ENCODE results near the gene DBX1.

Gene DBX1

DNA sequence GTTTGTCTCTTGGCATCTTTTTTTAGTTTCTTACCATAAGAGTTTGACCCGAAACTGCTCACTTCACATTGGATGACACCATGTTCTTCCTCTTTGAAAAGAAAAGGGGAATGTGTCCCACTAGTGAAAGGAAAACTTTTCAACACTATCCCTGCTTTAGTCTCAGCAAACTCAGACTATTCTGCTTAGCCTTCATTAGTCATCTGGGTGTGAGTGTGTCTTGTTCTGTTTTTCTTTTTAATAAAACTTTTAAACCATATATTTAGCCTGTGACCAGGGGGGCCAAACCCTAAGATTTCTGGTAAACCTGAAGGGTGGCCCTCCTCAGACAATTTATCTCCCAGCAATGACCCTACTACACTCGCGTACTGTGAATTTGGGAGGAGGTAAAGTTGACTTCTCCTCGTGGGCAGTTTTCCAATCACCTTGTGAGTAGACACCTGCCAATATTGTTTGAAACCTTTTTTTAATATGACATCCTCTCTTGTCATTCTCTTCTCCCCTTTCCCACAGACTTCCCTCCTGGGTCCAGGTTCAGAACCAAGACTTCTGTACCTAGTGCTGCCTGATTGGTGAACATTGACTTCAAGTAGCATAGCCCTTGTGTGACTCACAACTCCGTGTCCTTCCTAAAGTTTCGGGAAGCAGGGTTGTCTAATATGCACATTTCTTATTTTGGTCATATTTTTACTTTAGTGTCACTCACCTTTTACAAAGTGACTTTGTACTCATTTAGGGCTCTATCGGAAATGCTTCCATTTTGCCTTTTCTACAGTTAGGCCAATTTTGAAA is 39.9 kb downstream of the DBX1 start:
- DNase-seq (ENCODE audit: low spot score): no peak

DNA sequence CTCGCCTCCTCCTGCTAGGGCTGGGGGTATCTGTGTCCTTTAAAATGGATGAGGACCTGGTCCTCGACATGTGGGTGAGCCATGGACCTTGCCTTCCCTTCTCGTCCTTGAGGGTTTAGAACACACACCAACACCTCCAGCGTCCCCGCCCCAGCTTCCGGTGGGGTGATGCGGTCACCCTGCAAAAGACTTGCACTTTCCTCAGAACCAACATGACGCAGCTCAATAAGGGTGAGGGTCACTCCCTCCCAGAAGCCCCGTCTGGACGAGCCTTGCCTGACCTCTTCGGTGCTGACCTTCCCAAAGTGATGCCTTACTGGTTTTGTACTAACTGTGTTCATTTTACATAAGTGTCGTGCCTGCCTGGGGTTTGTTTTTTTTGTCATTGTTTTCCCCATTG is 41.0 kb downstream of the DBX1 start:
- DNase-seq (ENCODE audit: low spot score): no peak

DNA sequence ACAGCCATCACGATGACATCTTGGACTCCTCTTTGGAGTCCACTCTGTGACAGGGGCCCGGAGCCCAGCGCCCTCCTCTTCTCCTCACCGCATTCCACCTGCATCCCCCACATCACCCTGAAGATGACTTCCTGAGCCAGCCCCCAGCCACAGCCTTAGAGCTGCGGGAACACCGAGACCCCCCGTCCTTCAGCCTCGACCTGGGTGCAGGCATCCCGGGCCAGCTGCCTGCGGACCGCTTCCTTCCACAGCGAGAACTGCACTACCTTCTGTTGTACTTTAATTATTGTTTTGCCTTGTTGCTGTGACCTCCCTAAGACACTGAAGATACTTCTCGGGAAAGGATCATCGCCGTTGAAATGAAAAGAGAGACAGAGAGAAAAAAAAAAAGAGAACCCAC is 42.1 kb downstream of the DBX1 start:
- no peak for DNase-seq (ENCODE audit: low spot score)

DNA sequence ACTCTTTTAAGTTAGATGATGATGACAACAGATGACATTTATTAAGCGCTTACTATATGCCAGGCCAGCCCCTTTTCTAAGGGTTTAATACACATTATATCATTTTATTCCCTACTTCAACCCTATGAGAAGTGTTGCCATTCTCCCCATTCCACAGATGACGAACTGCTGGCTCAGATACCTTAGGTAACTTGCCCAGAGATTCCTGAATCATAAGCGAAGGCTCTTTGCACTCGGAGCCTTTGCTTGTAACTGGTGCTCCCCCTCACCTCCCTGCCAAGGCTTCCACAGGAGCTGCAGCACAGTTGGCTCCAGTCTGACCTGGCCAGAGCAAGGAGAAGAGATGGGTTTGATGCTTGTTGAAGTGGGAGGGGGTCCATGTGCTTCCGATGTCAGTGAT is 43.0 kb downstream of the DBX1 start:
- no peak for DNase-seq (ENCODE audit: low spot score)

DNA sequence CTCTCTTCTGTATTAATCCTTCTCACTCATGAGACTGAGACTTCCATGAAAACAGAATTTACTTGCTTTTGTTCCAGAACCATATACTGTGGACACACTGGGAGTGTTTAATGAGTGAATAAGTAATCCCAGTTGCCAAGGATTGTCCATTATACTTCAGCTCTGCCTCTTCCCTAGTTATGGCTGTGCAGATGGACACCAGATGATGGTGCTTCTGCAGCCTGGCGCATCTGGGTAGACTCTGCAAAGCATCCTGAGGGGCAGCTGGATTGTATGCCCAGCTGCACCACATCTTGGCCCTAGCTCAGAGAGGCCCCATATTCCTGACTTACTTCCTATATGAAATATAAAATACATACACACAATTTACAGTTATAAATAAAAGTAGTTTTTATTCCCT is 43.5 kb downstream of the DBX1 start:
- no peak for DNase-seq (ENCODE audit: low spot score)

DNA sequence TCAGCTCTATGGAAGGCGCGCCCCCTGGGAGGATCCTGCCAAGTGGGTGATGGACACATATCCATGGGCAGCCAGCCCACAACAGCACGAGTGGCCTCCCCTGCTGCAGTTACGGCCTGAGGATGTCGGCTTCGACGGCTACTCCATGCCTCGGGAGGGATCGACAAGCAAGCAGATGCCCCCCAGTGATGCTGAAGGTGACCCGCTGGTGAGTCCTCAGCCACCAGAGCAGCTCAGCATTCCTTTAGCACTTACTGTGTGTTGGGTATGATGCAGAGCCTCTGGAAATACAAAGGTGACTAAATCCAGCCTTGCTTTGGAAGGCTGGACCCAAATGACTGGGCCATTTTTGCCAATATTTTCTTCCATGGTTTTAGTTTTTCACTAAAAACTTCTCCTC is 45.7 kb downstream of the DBX1 start:
- DNase-seq (ENCODE audit: low spot score): no peak

DNA sequence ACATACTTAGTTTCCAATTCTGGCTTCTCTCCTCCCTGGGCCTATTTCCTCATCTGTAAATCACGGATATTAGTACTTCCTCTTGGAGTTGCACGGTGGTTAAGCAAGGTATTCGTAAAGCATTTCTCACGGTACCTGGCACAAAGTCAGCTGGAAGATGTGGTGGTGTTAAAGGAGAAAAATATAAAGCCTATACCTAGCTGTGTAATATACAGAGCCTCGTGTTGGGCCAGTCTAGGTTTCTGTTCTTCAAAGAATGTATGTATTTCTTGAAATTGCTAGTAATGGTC is 47.2 kb downstream of the DBX1 start:
- DNase-seq (ENCODE audit: low spot score): no peak

DNA sequence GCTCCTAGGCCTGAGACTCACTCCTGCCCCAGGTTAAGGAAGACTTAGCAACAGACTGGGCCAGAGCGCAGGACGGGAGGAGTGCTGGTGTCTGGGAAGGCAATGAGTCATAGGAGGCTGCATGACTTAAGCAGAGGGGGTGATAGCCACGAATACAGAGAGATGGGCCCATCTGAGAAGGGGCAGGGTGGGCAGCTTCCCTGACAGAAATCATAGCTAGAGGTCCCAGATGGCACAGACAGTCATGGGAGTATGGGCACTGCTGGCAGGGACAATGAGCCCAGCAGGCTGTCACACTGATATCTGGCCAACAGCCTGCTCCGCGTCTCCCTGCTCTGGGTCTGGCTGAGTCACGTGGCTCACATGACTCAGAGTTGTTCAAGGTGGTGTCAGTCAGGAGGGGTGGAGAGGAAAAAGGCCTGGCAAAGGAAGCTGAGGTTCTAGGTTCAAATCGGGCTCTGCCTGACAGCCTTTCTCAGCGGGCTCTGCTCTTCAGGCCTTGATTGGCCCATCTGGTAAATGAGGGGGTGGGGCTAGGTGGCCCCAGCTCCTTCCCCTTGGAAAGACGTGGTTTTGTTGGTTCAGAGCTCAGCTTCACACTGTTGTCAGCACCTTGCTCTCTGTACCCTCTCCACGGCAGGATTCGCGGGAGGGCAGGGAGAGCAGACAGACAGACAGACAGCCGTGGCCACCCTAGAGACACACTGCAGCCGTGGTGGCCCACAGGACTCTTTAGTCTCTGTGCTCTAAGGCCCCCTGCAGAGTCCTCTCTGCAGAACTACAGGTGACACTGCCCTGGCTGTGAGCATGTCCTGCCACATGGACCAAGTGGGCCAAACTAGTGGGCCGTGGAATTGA is 47.8 kb downstream of the DBX1 start:
- DNase-seq (ENCODE audit: low spot score): peak; percentile 76

DNA sequence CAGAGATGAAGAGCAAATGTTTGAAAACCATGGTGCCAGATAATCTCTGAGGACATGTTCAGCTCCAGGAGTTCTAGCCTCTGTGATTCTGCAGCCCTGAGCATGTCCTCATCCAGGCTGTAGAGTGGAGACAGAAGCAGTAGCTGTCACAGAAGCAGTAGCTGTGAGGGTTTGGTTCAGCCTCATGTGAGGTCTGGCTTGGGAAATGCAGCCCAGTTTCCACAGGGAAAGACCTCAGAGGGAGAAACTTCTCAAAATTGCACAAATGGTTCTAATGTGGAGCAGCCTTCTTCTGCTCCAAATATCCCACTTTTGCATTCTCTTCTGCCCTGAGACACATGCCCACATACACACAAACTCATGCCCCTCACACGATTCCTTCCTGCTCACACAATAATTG is 48.4 kb downstream of the DBX1 start:
- DNase-seq (ENCODE audit: low spot score): no peak

DNA sequence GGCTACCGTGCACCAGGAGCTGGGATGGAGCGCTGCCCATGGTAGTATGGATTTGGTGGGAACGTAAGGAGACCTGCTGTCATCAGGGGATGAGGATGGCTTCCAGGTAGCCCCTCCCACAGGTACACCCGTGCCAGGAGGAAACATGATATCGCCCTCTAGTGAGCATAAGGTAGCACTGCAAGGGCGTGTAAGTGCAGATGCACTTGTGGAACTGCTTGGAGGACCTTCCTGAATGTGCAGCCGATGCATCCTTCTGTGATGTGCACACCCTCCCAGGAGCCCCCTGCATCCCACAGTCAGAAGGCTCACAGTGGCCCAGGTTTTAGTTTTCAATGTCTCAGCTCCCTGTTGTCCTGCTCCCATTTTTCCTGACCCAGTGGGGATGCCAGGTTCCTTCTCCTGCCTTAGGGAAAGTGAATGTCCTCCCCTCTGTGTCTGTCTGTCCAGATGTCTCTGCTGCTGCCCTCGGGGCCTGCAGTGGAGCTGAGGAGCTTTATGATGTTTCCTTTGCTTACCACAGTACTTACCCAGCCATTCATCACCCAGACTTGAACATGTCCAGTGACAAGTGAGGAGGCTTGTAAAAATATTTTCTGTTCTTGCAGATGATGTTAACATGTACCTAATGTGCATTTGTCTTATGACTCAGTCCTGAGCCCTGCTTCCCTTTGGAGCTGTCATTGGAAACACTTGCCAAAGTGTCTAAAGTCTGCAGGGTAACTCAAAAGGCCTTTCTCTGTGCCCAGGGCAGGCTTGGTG is 49.2 kb downstream of the DBX1 start:
- peak; percentile 73 for DNase-seq (ENCODE audit: low spot score)

DNA sequence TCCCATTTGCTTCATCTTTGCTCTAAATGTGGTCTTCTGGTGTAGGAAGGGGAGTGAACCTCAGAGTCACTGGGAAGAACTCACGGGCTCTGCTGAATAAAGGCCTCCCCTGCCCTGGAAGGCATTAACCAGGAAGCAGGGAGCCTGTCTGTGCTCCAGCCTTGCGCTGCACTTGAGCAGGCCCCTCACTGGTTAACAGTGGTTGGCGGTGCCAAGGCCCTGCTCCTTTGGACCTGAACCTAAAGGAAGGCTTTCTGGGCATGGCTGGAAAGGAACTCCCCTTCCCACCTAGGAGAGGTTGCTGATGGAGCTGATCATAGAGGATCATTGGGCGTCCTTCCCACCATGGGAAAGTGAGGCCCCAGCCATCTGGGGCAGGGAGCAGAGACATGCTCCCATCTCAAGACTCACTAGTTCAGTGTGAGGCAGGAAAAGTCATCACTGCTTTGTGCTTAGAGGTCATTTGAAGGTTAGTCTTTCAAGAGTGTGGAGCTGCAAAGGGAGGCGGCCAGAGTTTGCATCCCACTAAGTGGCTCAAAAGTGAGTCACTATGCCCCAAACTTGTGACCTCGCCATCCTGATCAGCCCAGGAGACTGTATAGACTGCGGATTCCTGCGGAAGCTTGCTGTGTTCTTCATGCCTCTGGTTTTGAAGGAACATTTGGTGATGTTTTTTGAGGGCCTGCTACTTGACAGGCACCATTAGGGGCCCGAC is 50.4 kb downstream of the DBX1 start:
- no peak for DNase-seq (ENCODE audit: low spot score)

All from hematopoietic multipotent progenitor cell treated with erythropoietin and hydrocortisone succinate and interleukin-3 and kit ligand, for 15 days (in vitro differentiated cells).